ENCODE results near the gene DCDC1. TPM values are rescaled to one million over a fixed set of nuclear protein-coding genes. Genes with fewer than 3 reads are reported as not detected.

The DCDC1 gene
- total RNA-seq, 1 experiment from 2014 or later, result not detected

DNA sequence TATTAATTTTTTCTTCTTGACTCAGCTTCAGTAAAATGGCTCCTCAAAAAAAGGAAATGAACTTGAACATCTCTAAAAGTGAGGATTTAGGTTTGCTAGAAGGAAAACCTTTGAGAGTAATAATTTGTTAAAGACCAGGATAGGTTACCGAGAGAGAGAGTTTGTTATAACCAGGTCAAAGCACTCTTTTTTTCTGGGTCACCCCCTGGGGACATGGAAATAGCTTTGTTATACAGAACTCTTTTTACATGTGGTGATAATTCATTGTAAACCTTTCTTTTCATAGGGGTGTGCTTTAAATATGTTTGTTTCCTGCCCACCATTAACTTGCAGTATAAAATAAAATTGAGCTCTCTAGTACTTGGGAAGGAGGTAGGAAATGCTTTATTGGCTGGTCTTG is 47.8 kb upstream of the DCDC1 start:
- Histone ChIP-seq H3K36me3 (ENCODE audit: control insufficient read depth, insufficient read depth, low read length) (no peaks in the 10 kb centered on the region), H3K9me3 (ENCODE audit: control insufficient read depth, insufficient read depth, low read depth, low read length) (no peaks in the 10 kb centered on the region), H3K4me1 (ENCODE audit: control insufficient read depth, insufficient read depth, low read length) (no peaks in the 10 kb centered on the region), H3K4me3 (ENCODE audit: low read depth in 2 of 2, low read length in 2 of 2) (no peak overlapping the region), H3K27me3 (ENCODE audit: control insufficient read depth, insufficient read depth, low read length) (no peaks in the 10 kb centered on the region), H3K27ac (ENCODE audit: low read length) (no peak overlapping the region)
- no peak for DNase-seq (ENCODE audit: low read depth, low spot score)
- no TSS peak for BruUV-seq (replicated peaks)
- TF ChIP-seq, protein P1, sequence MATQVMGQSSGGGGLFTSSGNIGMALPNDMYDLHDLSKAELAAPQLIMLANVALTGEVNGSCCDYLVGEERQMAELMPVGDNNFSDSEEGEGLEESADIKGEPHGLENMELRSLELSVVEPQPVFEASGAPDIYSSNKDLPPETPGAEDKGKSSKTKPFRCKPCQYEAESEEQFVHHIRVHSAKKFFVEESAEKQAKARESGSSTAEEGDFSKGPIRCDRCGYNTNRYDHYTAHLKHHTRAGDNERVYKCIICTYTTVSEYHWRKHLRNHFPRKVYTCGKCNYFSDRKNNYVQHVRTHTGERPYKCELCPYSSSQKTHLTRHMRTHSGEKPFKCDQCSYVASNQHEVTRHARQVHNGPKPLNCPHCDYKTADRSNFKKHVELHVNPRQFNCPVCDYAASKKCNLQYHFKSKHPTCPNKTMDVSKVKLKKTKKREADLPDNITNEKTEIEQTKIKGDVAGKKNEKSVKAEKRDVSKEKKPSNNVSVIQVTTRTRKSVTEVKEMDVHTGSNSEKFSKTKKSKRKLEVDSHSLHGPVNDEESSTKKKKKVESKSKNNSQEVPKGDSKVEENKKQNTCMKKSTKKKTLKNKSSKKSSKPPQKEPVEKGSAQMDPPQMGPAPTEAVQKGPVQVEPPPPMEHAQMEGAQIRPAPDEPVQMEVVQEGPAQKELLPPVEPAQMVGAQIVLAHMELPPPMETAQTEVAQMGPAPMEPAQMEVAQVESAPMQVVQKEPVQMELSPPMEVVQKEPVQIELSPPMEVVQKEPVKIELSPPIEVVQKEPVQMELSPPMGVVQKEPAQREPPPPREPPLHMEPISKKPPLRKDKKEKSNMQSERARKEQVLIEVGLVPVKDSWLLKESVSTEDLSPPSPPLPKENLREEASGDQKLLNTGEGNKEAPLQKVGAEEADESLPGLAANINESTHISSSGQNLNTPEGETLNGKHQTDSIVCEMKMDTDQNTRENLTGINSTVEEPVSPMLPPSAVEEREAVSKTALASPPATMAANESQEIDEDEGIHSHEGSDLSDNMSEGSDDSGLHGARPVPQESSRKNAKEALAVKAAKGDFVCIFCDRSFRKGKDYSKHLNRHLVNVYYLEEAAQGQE (IDR thresholded peaks at IDR 0.05; ENCODE audit: insufficient read depth in 1 of 2, low read depth in 2 of 2, low read length in 1 of 2), result no peak
- TF ChIP-seq, protein P2, sequence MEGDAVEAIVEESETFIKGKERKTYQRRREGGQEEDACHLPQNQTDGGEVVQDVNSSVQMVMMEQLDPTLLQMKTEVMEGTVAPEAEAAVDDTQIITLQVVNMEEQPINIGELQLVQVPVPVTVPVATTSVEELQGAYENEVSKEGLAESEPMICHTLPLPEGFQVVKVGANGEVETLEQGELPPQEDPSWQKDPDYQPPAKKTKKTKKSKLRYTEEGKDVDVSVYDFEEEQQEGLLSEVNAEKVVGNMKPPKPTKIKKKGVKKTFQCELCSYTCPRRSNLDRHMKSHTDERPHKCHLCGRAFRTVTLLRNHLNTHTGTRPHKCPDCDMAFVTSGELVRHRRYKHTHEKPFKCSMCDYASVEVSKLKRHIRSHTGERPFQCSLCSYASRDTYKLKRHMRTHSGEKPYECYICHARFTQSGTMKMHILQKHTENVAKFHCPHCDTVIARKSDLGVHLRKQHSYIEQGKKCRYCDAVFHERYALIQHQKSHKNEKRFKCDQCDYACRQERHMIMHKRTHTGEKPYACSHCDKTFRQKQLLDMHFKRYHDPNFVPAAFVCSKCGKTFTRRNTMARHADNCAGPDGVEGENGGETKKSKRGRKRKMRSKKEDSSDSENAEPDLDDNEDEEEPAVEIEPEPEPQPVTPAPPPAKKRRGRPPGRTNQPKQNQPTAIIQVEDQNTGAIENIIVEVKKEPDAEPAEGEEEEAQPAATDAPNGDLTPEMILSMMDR (IDR thresholded peaks at IDR 0.05), result no peak
- TF ChIP-seq POLR2AphosphoS5 (IDR thresholded peaks at IDR 0.05; ENCODE audit: low read depth, low read length), result no peak
- TF ChIP-seq TCF7L2 (IDR thresholded peaks at IDR 0.05; ENCODE audit: low read depth, low read length), result no peak
- TF ChIP-seq SIN3A (IDR thresholded peaks at IDR 0.05; ENCODE audit: borderline replicate concordance, insufficient read depth, low read depth, low read length), result no peak
- ChIA-PET CTCF (no interaction called here), POLR2A (no interaction called here)
- ATAC-seq, result no peak
- intact Hi-C loops (cut with micrococcal nuclease; ENCODE audit: unreplicated experiment), result no loop called here
- in situ Hi-C loops (cut with HindIII; ENCODE audit: low pct_unique_long_range_greater_than_20kb, low sequenced_read_pairs), result no loop called here

DNA sequence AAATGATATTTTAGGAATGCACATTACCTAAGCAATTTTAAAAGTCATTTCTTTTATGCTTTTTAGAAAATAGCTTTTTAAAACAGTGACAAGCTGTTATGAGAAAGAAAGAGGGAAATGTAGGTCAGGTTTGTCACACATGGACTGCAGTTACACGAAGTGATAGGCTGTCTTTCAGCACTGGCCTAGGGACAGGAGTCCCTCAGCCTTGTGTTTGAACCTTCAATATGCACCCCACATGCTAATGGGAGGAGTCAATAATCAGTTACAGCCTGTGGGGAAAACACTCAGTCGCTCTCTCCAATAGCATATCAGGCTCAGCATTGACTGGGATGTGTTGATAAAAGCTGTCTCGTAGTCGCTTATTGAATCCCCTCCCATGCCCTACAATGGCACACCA is 45.9 kb upstream of the DCDC1 start:
- no peaks in the 10 kb centered on the region for H3K9me3 ChIP-seq (ENCODE audit: control insufficient read depth, insufficient read depth, low read depth, low read length)
- no peak for DNase-seq (ENCODE audit: low read depth, low spot score)
- H3K4me1 ChIP-seq (ENCODE audit: control insufficient read depth, insufficient read depth, low read length), result no peaks in the 10 kb centered on the region
- ChIA-PET POLR2A (no interaction called here), CTCF (no interaction called here)
- no peak overlapping the region for H3K4me3 ChIP-seq (ENCODE audit: low read depth in 2 of 2, low read length in 2 of 2)
- BruUV-seq (replicated peaks), result no TSS peak
- no peaks in the 10 kb centered on the region for H3K36me3 ChIP-seq (ENCODE audit: control insufficient read depth, insufficient read depth, low read length)
- TF ChIP-seq TCF7L2 (IDR thresholded peaks at IDR 0.05; ENCODE audit: low read depth, low read length) (no peak), POLR2AphosphoS5 (IDR thresholded peaks at IDR 0.05; ENCODE audit: low read depth, low read length) (no peak), SIN3A (IDR thresholded peaks at IDR 0.05; ENCODE audit: borderline replicate concordance, insufficient read depth, low read depth, low read length) (no peak)
- TF ChIP-seq, protein P1 (IDR thresholded peaks at IDR 0.05; ENCODE audit: insufficient read depth in 1 of 2, low read depth in 2 of 2, low read length in 1 of 2), result no peak
- TF ChIP-seq, protein P2 (IDR thresholded peaks at IDR 0.05), result no peak
- intact Hi-C loops (cut with micrococcal nuclease; ENCODE audit: unreplicated experiment), result no loop called here
- no peaks in the 10 kb centered on the region for H3K27me3 ChIP-seq (ENCODE audit: control insufficient read depth, insufficient read depth, low read length)
- in situ Hi-C loops (cut with HindIII; ENCODE audit: low pct_unique_long_range_greater_than_20kb, low sequenced_read_pairs), result no loop called here
- H3K27ac ChIP-seq (ENCODE audit: low read length), result no peak overlapping the region
- no peak for ATAC-seq

All from Panc1 (cell line).